Right lobe of liver (tissue), 4 donors: ENCODE measurements around the gene NBPF26.
"Not testable (repeated sequence)": the region's sequence is repeated elsewhere in the genome, so short reads cannot be mapped to it uniquely, and the experiment has no call there.

ENCODE experiments used
- POLR2A ChIP-seq: fragments of 450-650 bp; IDR thresholded peaks from one replicate; pipeline ENCODE4 v1.6.1; 2017; ENCODE audit warnings: antibody characterized with exemption, mild to moderate bottlenecking
- TF ChIP-seq, protein P1 (sequence below), 4 donors: fragments of 200-600 bp in 3 of 4; fragments of 450-650 bp in 1 of 4; IDR thresholded peaks; one replicate each; pipeline versions ENCODE4 v1.5.1 to v1.8.0; 2016 to 2022; ENCODE audit warnings: antibody characterized with exemption in 4 of 4, mild to moderate bottlenecking in 2 of 4
- donor health status: DM: no; HTN: no; CAD: no.
- donor health status: DM: no; HTN: no; CAD: no.
- donor health status: DM: no; HTN: yes; CAD: no.

DNA sequence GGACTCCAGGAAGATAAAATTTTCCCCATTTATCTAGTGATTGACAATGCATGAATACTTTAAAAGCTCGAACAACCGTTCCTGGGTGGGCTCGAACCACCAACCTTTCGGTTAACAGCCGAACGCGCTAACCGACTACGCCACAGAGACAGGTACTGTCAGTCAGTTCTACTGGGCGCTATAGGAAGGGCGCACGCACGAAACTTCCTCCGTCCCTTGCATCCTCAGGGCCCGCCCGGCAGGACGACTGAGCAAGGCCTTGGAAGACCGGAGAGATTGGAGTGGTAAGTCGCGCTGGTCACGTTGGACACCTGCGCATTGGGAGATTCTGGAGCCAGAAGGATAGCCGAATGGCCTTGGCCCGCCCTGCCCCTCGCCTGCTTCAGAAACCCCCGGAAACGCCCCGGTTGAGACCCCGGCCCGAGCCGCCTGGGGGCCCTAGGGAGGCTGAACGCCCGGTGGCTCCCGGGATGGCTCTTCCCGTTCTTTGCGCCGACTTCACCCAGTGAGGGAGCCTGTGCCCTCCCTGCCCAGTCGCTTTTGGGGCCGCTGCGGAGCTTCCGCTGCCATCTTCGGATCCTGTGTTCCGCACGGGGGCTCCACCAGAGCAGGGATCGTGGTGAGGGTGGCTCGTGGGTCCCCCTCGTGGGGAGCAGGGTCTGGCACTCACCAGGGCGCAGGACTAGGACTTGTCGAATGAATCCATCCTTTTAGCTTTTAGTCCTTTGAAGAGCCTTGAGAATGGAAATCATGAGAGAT is 120.6 kb downstream of the NBPF26 start:
- TF ChIP-seq, protein P1, sequence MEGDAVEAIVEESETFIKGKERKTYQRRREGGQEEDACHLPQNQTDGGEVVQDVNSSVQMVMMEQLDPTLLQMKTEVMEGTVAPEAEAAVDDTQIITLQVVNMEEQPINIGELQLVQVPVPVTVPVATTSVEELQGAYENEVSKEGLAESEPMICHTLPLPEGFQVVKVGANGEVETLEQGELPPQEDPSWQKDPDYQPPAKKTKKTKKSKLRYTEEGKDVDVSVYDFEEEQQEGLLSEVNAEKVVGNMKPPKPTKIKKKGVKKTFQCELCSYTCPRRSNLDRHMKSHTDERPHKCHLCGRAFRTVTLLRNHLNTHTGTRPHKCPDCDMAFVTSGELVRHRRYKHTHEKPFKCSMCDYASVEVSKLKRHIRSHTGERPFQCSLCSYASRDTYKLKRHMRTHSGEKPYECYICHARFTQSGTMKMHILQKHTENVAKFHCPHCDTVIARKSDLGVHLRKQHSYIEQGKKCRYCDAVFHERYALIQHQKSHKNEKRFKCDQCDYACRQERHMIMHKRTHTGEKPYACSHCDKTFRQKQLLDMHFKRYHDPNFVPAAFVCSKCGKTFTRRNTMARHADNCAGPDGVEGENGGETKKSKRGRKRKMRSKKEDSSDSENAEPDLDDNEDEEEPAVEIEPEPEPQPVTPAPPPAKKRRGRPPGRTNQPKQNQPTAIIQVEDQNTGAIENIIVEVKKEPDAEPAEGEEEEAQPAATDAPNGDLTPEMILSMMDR (IDR thresholded peaks at IDR 0.05) = peak in 2 of 4 donors; percentile 22 to 31
- not testable (repeated sequence) for TF ChIP-seq POLR2A
